Fibroblast of mammary gland (primary cell): ENCODE results near the gene SGPL1.

ENCODE experiments used
- DNase-seq: peaks from one replicate; pipeline ENCODE4 v3.0.0-alpha.2; 2010; ENCODE audit warnings: low read depth
- H3K4me3 ChIP-seq: 2 replicates; pipeline ENCODE4 v1.5.1; 2011; ENCODE audit warnings: low read depth, mild to moderate bottlenecking, low read length, moderate library complexity; ENCODE audit not compliant: control insufficient read depth
- TF ChIP-seq, protein P1 (sequence below): conservative IDR thresholded peaks from 2 replicates; pipeline ENCODE4 v1.5.1; 2011; ENCODE audit warnings: low read depth, low read length, inconsistent platforms; ENCODE audit not compliant: control insufficient read depth, insufficient read depth

Gene SGPL1

DNA sequence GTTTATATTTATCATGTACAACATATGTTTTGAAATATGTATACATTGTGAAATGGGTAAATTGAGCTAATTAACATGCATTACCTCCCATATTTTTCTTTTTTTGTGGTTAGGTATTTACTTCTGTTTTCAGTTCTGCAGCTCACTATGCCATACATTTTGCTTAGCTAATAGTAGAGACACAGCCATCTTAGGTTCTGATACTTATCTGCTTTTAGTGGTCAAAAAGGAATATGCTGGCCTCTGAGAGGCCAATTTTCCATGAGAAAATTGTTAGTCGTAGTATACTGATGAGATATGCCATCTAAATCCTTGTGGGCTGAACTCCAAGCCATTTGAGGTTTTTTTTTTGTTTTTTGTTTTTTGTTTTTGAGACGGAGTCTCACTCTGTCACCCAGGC is 31.0 kb downstream of the SGPL1 start:
- no peak overlapping the region for H3K4me3 ChIP-seq
- TF ChIP-seq, protein P1, sequence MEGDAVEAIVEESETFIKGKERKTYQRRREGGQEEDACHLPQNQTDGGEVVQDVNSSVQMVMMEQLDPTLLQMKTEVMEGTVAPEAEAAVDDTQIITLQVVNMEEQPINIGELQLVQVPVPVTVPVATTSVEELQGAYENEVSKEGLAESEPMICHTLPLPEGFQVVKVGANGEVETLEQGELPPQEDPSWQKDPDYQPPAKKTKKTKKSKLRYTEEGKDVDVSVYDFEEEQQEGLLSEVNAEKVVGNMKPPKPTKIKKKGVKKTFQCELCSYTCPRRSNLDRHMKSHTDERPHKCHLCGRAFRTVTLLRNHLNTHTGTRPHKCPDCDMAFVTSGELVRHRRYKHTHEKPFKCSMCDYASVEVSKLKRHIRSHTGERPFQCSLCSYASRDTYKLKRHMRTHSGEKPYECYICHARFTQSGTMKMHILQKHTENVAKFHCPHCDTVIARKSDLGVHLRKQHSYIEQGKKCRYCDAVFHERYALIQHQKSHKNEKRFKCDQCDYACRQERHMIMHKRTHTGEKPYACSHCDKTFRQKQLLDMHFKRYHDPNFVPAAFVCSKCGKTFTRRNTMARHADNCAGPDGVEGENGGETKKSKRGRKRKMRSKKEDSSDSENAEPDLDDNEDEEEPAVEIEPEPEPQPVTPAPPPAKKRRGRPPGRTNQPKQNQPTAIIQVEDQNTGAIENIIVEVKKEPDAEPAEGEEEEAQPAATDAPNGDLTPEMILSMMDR, result no peak
- DNase-seq, result no peak

DNA sequence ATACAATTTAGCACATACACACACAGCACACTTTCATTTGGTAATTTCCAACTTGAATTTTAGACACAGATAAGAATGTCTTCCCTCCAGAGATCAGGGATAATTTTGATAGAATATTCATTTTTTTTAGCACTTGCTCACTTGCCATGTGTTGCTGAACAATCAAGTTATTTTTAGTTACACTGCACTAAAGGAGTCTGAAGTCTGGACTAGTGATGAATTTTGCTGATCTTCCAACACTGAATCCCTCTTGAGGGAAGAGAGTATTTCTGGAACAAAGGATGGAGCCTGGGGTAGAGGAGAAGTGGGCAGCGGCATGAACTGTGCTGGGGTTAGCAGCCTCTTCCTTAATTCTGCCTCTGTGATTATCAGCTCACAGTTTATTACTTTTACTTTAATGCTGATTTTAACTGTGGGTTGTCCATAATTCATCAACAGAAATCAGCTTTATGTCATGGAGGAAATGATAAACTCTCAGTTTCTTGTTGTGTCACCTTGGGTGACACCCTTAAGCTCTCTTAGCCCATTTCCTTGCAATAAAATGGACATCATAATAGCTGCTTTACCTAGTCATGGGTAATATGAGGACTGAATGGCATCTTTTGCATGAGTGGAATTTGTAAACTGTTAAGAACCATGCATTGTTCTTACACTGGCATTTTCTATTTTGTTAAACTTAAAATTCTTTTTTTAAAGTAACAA is 32.1 kb downstream of the SGPL1 start:
- TF ChIP-seq, protein P1, result no peak
- no peak for DNase-seq
- no peak overlapping the region for H3K4me3 ChIP-seq

DNA sequence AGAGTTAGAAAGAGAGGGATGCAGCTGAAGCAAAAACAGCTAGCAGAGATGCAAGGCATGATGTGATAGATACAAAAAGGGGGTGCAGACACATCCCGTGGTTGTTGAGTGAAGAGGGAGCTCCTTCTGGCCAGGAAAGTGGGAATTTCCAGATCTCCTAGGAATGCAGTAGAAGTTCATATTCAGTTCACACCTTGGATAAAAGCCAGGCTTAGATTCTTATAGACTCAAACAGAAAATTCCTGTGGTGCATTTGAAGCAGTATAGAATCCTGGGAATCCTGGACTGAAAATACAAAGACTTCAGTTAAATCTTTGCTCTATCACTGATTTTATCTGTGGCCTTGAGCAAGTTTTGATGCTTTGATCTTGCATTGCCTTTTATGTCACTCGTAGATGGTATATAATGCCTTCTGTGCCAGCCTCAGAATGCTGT is 33.9 kb downstream of the SGPL1 start:
- H3K4me3 ChIP-seq, result no peak overlapping the region
- peak; percentile 67 for DNase-seq
- TF ChIP-seq, protein P1, result no peak

DNA sequence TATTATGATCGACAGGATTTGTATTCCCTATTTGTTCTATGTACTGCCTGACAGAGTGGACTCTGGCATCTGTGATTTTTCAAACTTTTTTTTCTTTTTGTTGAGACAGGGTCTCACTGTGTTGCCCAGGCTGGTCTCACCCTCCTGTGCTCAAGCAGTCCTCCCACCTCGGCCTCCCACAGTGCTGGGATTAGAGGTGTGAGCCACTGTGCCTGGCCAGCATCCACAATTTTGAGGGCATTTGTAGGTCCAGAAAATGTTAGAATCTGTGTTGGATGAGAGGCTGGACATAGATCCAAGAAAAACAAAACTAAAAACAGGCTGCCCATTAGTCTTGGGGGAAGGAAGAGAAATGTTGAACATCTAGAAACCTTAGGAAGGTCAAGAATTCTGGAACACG is 34.3 kb downstream of the SGPL1 start:
- H3K4me3 ChIP-seq, result no peak overlapping the region
- peak; percentile 14 for DNase-seq
- TF ChIP-seq, protein P1, result no peak

DNA sequence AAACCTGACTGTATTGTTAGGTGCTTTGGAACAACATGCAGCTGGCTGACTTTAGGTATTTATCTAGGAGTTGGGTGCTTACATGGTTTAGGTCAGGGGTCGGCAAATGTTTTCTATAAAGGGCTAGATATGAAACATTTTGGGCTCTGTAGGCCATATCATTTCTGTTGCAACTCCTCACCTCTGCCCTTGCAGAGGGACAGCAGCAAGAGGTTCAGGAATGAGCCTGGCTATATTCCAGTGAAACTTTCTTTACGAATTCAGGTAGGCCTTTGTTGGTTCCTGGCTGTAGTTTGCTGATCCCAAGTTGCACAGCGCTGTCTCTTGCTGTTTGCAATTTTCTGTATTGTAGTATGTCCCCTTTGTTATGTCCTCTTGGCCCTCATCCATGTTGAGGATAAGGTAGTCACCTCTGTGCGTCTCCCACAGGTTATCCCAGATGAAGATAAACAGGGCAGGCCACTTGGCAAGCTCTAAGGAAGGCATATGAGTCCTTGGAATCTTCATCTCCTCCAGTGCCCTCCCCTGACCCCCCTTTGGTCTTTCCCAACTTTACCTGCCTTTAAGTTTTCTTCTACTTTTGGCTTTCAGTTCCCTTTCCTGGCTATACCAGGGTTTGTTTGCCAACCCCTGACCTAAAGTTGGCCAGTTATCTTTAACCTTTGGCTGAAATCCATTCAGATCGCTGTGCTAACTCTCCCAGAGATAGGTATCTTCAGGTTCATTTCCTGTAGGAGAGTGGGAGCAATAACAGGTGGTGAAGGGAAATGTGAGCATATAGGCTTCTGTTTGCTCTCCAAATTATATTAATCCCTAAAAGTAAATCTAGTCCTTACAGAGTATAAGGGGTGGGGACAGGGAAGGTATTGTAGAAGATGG is 36.1 kb downstream of the SGPL1 start:
- TF ChIP-seq, protein P1, result no peak
- no peak for DNase-seq
- H3K4me3 ChIP-seq, result no peak overlapping the region

DNA sequence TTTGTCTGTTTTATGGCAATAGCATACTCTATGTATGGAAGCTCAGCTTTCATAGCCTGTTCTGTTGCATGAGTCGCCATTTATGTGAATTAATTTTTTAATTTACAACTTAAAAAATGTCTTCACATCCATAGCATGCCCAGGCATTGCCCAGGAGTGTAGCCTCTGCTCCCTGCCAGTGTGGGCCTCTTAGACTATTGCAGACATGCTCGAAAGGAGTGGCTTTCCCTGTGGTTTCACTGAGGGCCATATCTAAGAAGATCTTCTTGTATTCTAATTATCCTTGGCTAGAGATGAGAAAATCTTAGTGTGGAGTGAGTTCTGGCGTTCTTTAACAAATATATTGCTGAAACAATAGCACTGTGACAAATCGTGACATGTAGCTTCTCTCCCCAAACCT is 37.3 kb downstream of the SGPL1 start:
- H3K4me3 ChIP-seq, result no peak overlapping the region
- TF ChIP-seq, protein P1, result no peak
- no peak for DNase-seq
